Cerebellar cortex (tissue), 1 donor: ENCODE measurements around the gene LNX2.

Experiments
- DNase-seq: peaks from one replicate; pipeline ENCODE4 v3.0.0-alpha.2; 2015; ENCODE audit warnings: low spot score

The LNX2 gene

GRCh38 chr13:27504128-27504867, 116.0 kb downstream of the LNX2 start:
- no peak for DNase-seq

GRCh38 chr13:27500806-27501534, 119.4 kb downstream of the LNX2 start:
- DNase-seq = no peak

- no peak for DNase-seq
Observed at GRCh38 chr13:27497563-27498230, 122.6 kb downstream of the LNX2 start.

- DNase-seq = peak; percentile 22
Observed at GRCh38 chr13:27496536-27497273, 123.6 kb downstream of the LNX2 start.

GRCh38 chr13:27496006-27496405, 124.3 kb downstream of the LNX2 start:
- DNase-seq = peak; percentile 21
